ENCODE data around the gene KCNAB2. TPM values are rescaled to one million over a fixed set of nuclear protein-coding genes. Genes with fewer than 3 reads are reported as not detected.

KCNAB2 gene
- total RNA-seq, 1 donor from 2014 or later, result 19.3 TPM

DNA sequence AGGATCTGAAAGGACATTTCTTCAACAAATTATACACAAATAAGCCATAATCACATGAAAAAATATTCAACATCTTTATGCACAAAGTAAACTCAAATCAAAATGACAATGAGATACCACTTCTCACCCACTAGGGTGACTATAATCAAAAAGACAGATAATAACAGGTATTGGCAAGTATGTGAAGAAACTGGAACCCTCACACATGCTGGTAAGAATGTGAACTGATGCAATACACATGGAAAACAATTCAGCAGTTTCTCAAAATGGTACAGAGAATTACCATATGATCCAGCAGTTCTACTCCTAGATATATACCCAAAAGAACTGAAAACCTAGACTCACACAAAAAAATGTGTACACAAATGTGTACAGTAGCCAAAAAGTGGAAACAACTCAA is 71.9 kb downstream of the KCNAB2 start:
- intact Hi-C loops (cut with DNase I), result no loop called here
- DNase-seq (ENCODE audit: low spot score), result no peak

DNA sequence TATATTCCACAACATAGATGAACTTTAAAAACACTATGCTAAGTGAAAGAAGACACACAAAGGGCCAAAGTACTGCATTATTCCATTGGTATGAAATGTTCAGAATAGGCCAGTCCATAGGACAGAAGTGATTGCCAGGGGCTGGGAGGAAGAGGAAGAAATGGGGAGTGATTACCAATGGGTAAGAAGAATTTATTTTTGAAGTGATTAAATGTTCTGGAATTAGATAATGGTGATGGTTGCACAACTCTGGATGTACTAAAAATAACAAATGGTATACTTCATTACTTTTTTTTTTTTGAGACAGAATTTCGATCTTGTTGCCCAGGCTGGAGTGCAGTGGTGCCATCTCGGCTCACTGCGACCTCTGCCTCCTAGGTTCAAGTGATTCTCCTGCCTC is 72.7 kb downstream of the KCNAB2 start:
- intact Hi-C loops (cut with DNase I), result no loop called here
- no peak for DNase-seq (ENCODE audit: low spot score)

DNA sequence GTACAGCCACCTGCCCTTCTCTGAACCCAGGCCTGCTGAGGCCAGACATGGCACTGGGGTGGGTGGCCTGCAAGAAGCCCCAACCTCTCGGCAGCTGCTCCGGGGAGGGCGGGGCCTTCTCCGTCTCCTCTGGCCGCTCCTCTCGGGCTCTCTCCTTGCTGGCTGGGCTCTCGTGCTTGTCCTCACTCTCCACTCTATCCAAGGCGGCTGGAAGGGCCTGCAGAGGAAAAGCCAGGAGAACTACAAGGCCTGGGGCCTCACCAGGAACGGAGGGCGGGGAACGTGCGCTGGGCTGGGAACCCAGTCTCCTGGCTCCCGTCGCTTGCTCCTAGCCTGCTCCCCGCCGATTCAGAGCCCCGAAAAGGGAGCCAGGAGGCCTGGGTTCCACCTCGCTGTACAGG is 75.3 kb downstream of the KCNAB2 start:
- intact Hi-C loops (cut with DNase I), result no loop called here
- no peak for DNase-seq (ENCODE audit: low spot score)

DNA sequence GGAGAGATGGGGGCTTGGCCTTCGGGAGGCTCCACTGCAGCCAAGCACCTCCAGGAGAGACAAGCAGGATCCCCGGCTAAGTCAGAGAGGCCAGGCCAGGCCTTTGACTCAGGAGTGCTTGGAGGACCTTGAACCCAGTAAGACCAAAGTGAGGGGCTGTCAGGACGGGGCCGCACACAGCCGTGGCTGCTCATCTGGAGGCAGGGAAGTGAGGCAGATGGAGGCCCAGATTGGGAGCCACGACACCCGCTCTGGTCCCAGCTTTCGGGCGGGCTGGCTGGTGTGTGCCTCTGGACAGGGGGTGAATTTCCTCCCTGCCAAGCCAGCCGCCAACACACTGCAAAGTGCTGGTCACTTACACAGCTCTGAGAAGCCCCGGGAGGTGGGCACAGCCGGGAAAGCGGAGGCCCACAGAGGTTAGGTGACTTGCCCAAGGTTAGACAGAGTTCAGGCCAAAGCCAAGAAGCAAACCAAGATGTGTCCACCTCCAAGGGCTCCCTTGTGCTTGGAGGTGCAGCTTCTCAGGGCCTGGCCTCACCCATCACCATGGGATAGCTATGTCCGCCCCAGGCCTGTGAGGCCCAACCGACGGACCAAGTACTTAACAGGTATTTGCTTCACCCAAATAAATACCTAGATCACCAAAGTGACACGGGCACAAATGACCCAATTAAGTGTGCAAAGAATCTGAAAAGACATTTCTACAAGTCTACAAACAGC is 76.1 kb downstream of the KCNAB2 start:
- DNase-seq (ENCODE audit: low spot score), result no peak
- intact Hi-C loops (cut with DNase I), result no loop called here

DNA sequence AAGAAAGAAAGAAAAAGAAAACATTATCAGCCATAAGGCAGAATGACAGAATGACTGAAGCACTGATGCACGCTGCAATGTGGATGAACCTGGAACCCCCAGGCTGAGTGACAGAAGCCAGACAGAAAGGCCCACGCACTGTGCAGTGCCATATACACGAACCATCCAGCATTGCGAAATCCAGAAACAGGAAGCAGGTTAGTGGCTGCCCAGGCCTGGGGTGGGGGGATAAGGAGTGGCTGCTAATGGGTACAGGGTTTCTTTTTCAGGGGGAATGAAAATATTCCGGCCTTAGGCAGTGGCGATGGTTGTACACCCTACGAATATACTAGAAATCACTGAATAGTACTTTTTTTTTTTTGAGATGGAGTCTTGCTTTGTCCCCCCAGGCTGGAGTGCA is 77.4 kb downstream of the KCNAB2 start:
- no peak for DNase-seq (ENCODE audit: low spot score)
- intact Hi-C loops (cut with DNase I), result no loop called here

DNA sequence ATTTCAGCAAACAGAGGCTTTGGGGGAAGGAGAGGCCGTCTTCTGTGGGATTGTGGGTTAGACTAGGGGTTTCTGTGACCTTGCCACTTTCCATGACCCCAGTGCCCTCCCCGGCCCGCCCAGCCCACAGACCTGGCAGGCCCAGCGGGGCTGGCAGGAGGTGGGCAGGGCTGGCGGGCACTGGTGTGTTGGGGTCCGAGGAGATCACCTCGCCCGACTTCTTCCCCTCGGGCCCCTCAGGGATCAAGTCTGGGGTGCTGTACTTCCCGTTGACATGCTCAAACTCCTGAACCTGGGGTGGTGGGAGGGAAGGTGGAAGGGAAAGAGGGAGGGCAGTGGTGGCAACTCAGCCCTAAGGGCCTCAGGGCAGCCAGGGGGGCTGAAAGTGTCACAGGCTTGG is 78.1 kb downstream of the KCNAB2 start:
- intact Hi-C loops (cut with DNase I), result no loop called here
- no peak for DNase-seq (ENCODE audit: low spot score)

DNA sequence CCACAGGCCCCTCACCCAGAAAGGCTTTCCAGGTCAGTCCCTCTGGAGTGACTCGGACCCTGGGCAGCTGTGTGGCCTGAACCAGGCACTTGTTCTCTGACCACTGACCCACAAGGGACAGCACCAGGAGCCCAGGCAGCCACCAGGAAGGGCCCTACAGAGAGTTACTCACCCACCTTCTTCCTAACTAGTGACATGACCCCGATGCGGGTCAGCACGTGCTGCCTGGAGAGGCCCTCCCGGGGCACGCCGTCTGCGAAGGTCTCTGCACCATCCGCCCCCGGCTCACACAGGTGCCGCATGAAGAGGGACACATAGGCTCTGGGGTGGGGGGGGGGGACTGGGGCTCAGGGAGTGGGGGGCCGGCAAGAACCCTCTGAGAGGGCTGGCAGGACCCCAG is 78.7 kb downstream of the KCNAB2 start:
- intact Hi-C loops (cut with DNase I), result no loop called here
- no peak for DNase-seq (ENCODE audit: low spot score)

DNA sequence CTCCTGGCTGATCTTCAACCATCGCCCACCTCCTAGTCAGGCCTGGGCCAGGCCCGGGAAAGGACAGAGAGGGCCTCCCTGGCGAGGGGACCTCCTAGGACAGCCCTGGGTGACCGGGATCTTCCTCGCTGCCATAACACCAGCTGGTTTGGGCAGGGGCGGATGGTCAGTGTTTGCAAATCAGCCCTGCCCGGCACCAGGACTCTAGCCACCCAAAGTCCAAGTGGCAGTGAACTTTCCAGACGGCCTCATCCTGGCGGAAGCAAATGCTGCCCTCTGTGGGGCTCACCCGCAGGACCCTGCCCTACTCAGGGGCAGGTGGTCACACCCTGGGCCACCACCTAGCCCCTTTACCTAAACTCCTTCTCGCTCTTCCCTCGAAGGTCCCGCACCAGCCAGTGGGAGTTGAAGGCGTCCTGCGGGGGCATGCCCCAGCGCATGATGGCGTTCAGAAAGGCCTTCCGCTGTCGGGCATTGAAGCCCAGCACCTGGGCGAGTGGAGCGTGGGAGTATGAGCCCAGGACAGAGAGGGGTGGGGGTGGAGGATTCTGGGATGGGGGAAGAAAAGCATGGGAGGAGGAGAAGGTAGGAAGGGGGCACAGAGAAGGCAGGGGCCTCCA is 79.2 kb downstream of the KCNAB2 start:
- DNase-seq (ENCODE audit: low spot score), result no peak
- intact Hi-C loops (cut with DNase I), result no loop called here

DNA sequence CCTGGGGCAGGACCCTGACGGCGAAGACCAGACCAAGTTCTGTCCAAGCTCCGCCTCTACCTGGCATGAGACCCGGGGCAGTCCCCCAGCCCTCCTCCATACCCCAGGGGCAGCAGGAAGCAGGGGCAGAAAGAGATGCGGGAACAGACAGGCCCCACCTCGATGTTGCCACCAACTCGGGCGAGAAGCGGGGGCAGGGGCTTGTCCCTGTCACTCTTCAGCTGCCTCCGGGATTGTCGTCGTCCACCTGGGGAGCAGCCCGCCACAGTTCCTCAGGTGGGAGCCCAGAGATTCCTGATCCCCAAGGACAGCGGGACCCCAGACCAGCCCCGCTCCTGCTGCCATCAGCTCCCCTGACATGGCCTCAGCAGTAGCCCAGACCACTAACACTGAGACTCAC is 79.7 kb downstream of the KCNAB2 start:
- intact Hi-C loops (cut with DNase I), result no loop called here
- no peak for DNase-seq (ENCODE audit: low spot score)

DNA sequence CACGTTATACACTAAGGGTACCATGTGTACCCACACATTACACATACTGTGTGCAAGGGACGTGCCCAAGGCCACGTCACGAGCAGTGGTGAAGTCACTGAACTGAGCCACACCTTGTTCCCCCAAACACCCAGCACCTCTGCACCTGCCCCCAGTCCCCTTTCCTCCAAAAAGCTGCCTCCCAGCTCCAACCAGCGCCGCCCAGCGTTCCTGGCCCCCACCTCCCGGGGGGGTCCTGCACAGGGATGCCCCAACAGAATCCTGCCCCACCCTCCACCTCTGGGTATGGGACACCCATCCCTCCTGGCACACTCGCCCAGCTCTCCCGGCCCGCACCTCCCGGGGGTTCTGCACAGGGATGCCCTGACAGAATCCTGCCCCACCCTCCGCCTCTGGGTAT is 80.3 kb downstream of the KCNAB2 start:
- DNase-seq (ENCODE audit: low spot score), result no peak
- intact Hi-C loops (cut with DNase I), result no loop called here

DNA sequence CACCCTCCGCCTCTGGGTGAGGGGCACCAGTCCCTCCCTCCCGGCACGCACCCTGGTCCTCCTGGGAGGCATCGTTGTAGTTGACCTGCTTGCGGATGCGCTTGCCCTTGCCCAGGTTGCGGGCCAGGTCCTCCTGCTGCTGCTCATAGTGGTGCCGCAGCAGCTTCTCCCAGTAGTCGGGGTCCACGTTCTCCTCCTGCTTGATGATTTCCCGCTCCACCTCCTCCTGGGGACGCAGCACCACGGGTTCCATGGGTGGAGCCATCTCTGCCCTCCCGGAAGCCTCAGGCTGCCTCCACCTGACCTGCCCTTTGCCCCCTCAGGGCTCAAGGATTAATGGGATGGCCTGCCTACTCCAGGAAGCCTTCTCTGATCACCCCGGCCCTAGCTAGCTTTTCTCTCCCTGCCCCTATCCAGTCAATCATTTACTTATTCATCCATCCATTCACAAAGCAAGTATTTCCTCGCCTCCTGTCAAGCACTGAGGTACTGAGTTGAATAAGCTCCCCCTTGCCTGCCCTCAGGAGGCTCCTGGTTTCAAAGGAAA is 80.9 kb downstream of the KCNAB2 start:
- intact Hi-C loops (cut with DNase I), result no loop called here

DNA sequence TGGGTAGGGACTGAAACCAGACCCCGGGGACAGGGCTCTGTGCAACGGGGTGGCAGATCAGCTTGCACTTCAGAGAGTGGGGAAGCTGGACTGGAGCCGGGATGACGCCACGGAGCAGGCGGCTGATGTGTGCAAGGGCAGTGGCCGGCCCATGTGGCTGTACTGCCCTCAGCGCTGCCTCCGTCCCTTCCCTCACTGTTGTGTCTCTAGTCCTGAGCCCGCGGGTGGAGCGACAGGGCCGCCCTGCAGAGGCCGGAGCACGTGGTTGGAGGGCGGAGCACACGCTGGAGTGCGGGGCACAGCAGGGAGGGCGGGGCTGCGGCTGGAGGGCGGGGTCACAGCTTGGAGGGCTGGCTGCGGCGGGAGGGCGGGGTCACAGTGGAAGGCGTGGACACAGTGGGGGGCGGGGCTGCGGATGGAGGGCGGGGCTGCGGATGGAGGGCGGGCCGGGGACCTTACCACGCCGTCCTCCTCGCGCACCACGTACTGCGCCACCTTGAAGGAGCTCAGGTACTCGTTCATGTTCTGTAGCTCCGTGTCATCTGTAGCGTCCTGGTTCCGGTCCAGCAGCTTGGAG is 82.0 kb downstream of the KCNAB2 start:
- intact Hi-C loops (cut with DNase I), result no loop called here
- DNase-seq (ENCODE audit: low spot score), result peak; percentile 83

More for the DNA sequence above, 80.9 kb downstream of the KCNAB2 start:
- no peak for DNase-seq (ENCODE audit: low spot score)

DNA sequence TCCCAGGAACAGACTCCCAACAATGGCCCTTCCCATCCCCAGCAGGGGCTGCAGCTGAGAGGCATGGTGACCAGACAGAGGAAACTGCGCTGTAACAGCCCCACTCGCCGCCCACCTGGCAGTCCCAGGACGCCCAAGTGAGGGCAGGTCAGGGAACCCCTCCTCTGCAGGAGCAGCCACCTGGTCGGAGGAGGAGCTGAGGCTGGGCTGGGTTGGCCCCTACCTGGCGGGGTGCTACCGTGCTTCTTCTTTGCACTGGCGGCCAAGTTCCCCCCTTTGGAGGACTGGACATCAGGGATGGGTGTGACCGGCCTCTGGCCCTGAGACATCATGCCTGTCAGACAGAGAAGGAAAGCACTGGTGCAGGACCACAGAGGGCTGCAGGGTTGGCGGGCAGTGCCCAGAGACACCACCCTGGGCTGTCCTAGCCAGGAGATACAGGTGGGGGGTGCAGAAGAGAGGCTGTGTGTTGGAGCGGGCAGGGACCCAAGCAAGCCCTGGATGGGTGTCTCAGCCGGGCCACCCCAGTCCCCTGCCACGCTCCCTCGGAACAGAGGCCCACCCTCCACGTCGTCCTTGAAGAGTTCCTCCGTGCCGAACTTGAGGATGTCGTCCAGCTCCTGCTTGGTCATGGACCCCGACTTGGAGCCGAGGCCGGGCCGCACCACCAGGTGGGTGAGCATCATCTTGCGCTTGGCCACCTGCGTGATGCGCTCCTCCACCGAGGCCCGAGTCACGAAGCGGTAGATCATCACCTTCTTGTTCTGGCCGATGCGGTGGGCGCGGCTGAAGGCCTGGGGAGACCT is 82.8 kb downstream of the KCNAB2 start:
- intact Hi-C loops (cut with DNase I), result no loop called here
- no peak for DNase-seq (ENCODE audit: low spot score)

DNA sequence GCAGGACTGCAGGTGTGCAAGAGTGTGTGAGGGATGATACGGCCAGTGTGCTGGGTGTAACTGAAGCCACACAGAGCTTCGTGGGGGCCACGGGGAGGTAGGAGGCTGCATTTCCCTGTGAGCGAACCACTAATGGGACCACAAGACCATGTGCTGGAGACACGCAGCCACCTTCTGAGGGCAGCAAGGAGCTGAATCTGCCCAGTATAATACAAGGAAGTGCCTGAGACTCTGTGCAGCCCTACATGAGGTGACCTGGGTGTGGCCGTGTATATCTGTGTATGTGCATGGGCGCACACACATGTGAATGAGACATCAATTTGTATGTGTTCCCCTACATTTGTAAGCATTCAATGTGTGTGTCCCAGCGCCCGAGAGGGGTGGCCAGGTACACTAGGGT is 83.6 kb downstream of the KCNAB2 start:
- no peak for DNase-seq (ENCODE audit: low spot score)
- intact Hi-C loops (cut with DNase I), result no loop called here

DNA sequence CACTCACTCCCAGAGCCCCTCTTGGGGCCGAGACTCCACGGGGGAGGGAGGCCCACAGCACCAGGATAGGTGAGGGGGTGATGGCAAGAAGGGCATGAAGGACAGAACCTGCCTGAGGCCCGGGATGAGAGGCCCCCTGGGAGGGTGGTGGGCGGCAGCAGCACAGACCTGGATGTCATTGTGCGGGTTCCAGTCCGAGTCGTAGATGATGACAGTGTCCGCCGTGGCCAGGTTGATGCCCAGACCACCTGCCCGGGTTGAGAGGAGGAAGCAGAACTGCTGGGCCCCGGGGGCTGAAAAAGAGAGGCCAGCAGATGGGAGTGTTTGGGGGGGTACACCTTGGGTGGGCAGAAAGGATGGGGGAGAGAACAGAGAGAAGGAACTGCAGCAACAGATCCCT is 84.3 kb downstream of the KCNAB2 start:
- intact Hi-C loops (cut with DNase I), result no loop called here
- no peak for DNase-seq (ENCODE audit: low spot score)

DNA sequence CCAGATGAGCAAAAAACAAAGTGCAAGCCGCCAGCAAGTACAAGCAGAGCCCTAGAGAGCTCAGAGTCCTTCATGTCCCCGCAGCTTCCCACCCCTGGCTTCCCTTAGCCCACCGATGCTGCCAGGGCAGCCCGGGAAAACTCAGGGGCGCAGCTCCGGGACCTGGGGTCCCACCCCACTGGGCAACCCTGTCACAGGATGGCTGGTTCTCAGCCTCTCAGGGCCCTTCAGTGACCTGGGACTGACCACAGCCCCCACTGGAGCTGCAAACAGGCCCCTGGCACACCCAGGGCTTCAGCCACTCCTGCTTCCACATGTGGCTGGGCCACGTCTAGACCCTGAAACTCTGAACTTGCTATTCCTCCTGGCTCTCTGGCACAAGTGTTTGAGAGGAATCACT is 84.9 kb downstream of the KCNAB2 start:
- no peak for DNase-seq (ENCODE audit: low spot score)
- intact Hi-C loops (cut with DNase I), result no loop called here

DNA sequence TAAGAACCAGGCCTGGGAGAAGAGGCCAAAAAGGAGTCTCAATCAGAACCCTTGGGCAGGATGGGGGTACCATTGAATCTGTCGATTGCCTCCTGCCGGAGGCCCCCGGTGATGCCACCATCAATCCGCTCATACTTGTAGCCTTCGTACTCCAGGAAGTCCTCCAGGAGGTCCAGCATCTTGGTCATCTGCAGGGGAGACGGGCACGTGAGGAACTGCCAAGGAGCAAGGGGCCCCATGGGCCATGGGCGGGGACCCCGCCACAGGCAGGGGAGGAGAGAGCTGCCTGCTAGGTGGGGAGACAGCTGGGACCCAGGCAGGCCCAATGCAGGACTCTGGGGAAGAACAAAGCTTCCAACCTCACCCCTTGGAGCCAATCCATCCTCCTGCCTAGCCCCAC is 85.9 kb downstream of the KCNAB2 start:
- DNase-seq (ENCODE audit: low spot score), result peak; percentile 74
- intact Hi-C loops (cut with DNase I), result no loop called here

DNA sequence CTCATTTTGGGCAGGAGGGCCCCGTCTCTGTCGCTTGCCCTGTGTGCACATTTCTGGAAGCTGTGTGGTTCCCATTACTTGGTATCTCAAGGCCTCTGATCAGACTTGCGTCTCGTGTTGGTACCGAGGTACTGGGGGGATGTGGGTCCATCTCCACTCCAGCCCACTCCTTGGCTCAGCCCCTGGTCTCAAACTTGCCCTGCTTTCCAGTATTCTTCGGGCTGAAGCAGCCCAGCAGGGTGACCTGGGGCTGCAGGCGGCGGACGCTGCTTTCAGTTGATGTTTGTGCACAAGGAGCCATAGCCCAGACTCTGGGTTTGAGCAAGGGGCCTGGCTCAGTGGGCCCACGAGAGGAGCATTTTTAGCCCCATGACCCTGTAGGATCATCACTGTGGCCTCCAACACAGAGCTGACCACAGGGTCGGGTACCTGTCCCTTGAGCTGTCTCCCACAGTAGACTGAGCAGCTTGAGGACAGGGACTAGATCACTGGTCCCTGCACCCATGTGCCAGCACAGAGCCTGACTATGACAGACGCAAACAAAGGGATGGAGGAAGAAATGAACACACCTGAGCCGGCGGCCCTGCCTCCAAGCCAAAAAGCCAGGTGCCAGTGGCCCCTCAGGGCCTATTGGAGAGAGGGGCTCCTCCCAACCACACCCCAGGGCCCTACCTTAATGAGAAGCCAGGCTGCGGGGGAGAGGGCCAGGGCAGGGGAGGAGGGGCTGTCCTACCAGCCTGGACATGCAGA is 87.6 kb downstream of the KCNAB2 start:
- intact Hi-C loops (cut with DNase I), result no loop called here
- DNase-seq (ENCODE audit: low spot score), result no peak

DNA sequence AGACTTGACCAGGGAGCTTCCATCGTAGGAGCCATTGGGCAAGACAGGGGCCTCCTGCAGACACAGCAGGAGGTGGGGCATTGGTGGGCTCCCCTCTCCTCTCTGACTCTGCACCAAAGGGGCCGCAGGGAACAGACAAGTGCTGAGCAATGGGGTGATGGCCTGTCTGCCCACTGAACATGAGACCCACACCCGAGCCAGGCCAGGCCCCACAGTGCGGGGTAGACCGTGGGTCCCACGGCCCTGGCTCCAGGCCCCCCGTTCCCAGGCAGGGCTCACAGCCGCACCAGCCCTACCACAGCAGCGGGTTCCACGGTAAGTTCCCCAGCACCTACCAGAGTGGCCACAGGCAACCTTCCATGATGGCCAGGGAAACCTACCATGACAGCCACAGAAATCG is 88.5 kb downstream of the KCNAB2 start:
- intact Hi-C loops (cut with DNase I), result no loop called here
- DNase-seq (ENCODE audit: low spot score), result no peak

Data from cardiac septum (tissue), 1 donor.